Thymus (tissue), 11 donors: Measurements from ENCODE around the gene FOXJ3. TPM values are rescaled to one million over a fixed set of nuclear protein-coding genes. Genes with fewer than 3 reads are reported as not detected.

Experiments
- DNase-seq, 9 donors: peaks; one replicate each; pipeline ENCODE4 v3.0.0-alpha.2; 2013; ENCODE audit warnings: low spot score in 9 of 9, low read depth in 6 of 9, missing footprints in 1 of 9
- H3K27ac ChIP-seq, 2 donors: one replicate each; pipeline ENCODE4 v1.5.1; 2013; ENCODE audit warnings: control low read depth in 1 of 2, low read depth in 1 of 2, low read length in 1 of 2, mild to moderate bottlenecking in 1 of 2, moderate library complexity in 1 of 2
- H3K27me3 ChIP-seq, 2 donors: one replicate each; pipeline ENCODE4 v1.5.1; 2013; ENCODE audit warnings: low read length in 1 of 2; ENCODE audit not compliant: control insufficient read depth in 2 of 2, insufficient read depth in 1 of 2
- H3K36me3 ChIP-seq, 2 donors: one replicate each; pipeline ENCODE4 v1.5.1; 2013; ENCODE audit warnings: low read length in 1 of 2, mild to moderate bottlenecking in 1 of 2, moderate library complexity in 1 of 2; ENCODE audit not compliant: control insufficient read depth in 2 of 2, insufficient read depth in 2 of 2
- H3K4me1 ChIP-seq, 2 donors: one replicate each; pipeline ENCODE4 v1.5.1; 2013; ENCODE audit warnings: low read length in 2 of 2; ENCODE audit not compliant: control insufficient read depth in 2 of 2, insufficient read depth in 2 of 2
- H3K4me3 ChIP-seq, 2 donors: one replicate each; pipeline ENCODE4 v1.5.1; 2013; ENCODE audit warnings: low read length in 2 of 2, control low read depth in 1 of 2, mild to moderate bottlenecking in 1 of 2
- H3K9me3 ChIP-seq, 2 donors: one replicate each; pipeline ENCODE4 v1.5.1; 2013; ENCODE audit warnings: low read length in 1 of 2, mild to moderate bottlenecking in 1 of 2; ENCODE audit not compliant: control insufficient read depth in 2 of 2, insufficient read depth in 1 of 2
- WGBS: extraction: QIAGEN DNeasy Blood & Tissue Kit; methylation state at CpG from one replicate; pipeline ENCODE4 v1.1.7; 2013; 5-methylcytosine and 5-hydroxymethylcytosine counted together
- polyA plus RNA-seq: library from polyadenylated mRNA; stranded (reverse); fragments of 200-250 nt; gene quantifications from one replicate; pipeline ENCODE4 v1.2.3, GENCODE V29; 2013
- total RNA-seq: library from RNA; stranded (reverse); fragments of 120-200 nt; gene quantifications from one replicate; pipeline ENCODE4 v1.2.4, GENCODE V29; 2013
- donor health status: healthy.

The FOXJ3 gene
- total and polyA plus RNA-seq, 2 donors = 19.7 to 20.8 TPM

- Histone ChIP-seq H3K27ac (peak overlapping the region; percentile 26 to 76), H3K4me1 (peaks cover 6 to 10% of the 10 kb centered on the region in 2 donors), H3K9me3 (no peaks in the 10 kb centered on the region), H3K27me3 (no peaks in the 10 kb centered on the region), H3K36me3 (peaks cover 0 to 2% of the 10 kb centered on the region in 2 donors), H3K4me3 (no peak overlapping the region)
- peak in 7 of 9 donors; percentile 8 to 64 (median 21) for DNase-seq
- WGBS = 53% methylated on average over 4 of the region's 4 CpGs
Observed at GRCh38 chr1:42259059-42259738, 75.8 kb downstream of the FOXJ3 start.

- no peak for DNase-seq
- H3K36me3 ChIP-seq = no peaks in the 10 kb centered on the region
- no peaks in the 10 kb centered on the region for H3K27me3 ChIP-seq
- H3K9me3 ChIP-seq = no peaks in the 10 kb centered on the region
- peaks cover 6 to 10% of the 10 kb centered on the region in 2 donors for H3K4me1 ChIP-seq
- H3K4me3 ChIP-seq = no peak overlapping the region
- 95% methylated on average over 1 of the region's 1 CpG for WGBS
- no peak overlapping the region for H3K27ac ChIP-seq
Observed at GRCh38 chr1:42258218-42258617, 76.8 kb downstream of the FOXJ3 start.

GRCh38 chr1:42251042-42251441 lies 84.0 kb downstream of the FOXJ3 start:
- no peak overlapping the region for H3K27ac ChIP-seq
- DNase-seq = no peak
- H3K4me3 ChIP-seq = no peak overlapping the region
- H3K27me3 ChIP-seq = no peaks in the 10 kb centered on the region
- no peaks in the 10 kb centered on the region for H3K9me3 ChIP-seq
- WGBS = 99% methylated on average over 1 of the region's 1 CpG
- no peaks in the 10 kb centered on the region for H3K4me1 ChIP-seq
- peaks cover 0 to 2% of the 10 kb centered on the region in 2 donors for H3K36me3 ChIP-seq

GRCh38 chr1:42250164-42250563 lies 84.9 kb downstream of the FOXJ3 start:
- no peak for DNase-seq
- Histone ChIP-seq H3K27me3 (no peaks in the 10 kb centered on the region), H3K27ac (no peak overlapping the region), H3K36me3 (peaks cover 0 to 2% of the 10 kb centered on the region in 2 donors), H3K9me3 (no peaks in the 10 kb centered on the region), H3K4me3 (no peak overlapping the region), H3K4me1 (no peaks in the 10 kb centered on the region)
- WGBS = 81% methylated on average over 3 of the region's 3 CpGs

GRCh38 chr1:42240966-42241755 lies 93.9 kb downstream of the FOXJ3 start:
- Histone ChIP-seq H3K9me3 (peaks cover 0 to 10% of the 10 kb centered on the region in 2 donors), H3K27ac (peak overlapping the region; percentile 61 to 94), H3K4me1 (peaks cover 8 to 13% of the 10 kb centered on the region in 2 donors), H3K27me3 (no peaks in the 10 kb centered on the region), H3K4me3 (peak overlapping the region in 1 of 2 donors; percentile 4), H3K36me3 (no peaks in the 10 kb centered on the region)
- peak in 8 of 9 donors; percentile 26 to 83 (median 48) for DNase-seq
- WGBS = 20% methylated on average over 5 of the region's 5 CpGs

- no peaks in the 10 kb centered on the region for H3K27me3 ChIP-seq
- H3K9me3 ChIP-seq = peaks cover 1 to 26% of the 10 kb centered on the region in 2 donors
- no peak overlapping the region for H3K27ac ChIP-seq
- H3K36me3 ChIP-seq = peaks cover 3% of the 10 kb centered on the region in 2 donors
- peaks cover 8 to 13% of the 10 kb centered on the region in 2 donors for H3K4me1 ChIP-seq
- no peak for DNase-seq
- H3K4me3 ChIP-seq = no peak overlapping the region
- 99% methylated on average over 1 of the region's 1 CpG for WGBS
Observed at GRCh38 chr1:42239555-42239954, 95.5 kb downstream of the FOXJ3 start.

GRCh38 chr1:42239041-42239440 lies 96.0 kb downstream of the FOXJ3 start:
- Histone ChIP-seq H3K36me3 (peaks cover 3% of the 10 kb centered on the region in 2 donors), H3K27ac (no peak overlapping the region), H3K4me1 (peaks cover 8 to 13% of the 10 kb centered on the region in 2 donors), H3K27me3 (no peaks in the 10 kb centered on the region), H3K9me3 (peaks cover 1 to 27% of the 10 kb centered on the region in 2 donors), H3K4me3 (no peak overlapping the region)
- no peak for DNase-seq
- WGBS = 56% methylated on average over 1 of the region's 1 CpG

- Histone ChIP-seq H3K27me3 (no peaks in the 10 kb centered on the region), H3K27ac (no peak overlapping the region), H3K4me3 (no peak overlapping the region), H3K4me1 (no peaks in the 10 kb centered on the region), H3K9me3 (peaks cover 1 to 18% of the 10 kb centered on the region in 2 donors), H3K36me3 (peaks cover 3% of the 10 kb centered on the region in 2 donors)
- 98% methylated on average over 7 of the region's 7 CpGs for WGBS
- no peak for DNase-seq
Observed at GRCh38 chr1:42231253-42231652, 103.8 kb downstream of the FOXJ3 start.

GRCh38 chr1:42228938-42229337 lies 106.1 kb downstream of the FOXJ3 start:
- H3K36me3 ChIP-seq = no peaks in the 10 kb centered on the region
- H3K27ac ChIP-seq = no peak overlapping the region
- H3K4me1 ChIP-seq = no peaks in the 10 kb centered on the region
- no peak overlapping the region for H3K4me3 ChIP-seq
- H3K27me3 ChIP-seq = no peaks in the 10 kb centered on the region
- DNase-seq = no peak
- H3K9me3 ChIP-seq = no peaks in the 10 kb centered on the region
- WGBS = 98% methylated on average over 6 of the region's 6 CpGs
